ENCODE results near the gene KIF5C.

The KIF5C gene

DNA sequence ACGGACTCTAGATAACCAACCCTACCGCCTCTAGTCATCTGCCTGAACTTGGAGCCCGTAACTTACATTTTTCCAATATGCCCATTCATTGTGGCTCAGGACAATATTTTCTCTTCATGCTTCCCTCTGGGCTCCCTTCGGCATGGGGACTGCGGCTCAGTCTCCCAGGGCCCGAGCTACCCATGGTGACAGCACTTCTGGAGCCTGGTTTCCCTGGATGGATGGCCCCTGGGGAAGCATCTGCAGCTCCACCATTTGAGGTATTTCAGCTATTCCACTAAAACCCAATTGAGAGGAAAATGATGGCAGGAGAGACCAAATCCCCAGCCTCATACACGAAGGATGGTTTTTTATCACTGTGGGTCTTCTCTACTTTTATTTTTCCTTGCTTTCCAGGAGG is 74.3 kb downstream of the KIF5C start:
- Histone ChIP-seq H2AFZ (ENCODE audit: low read length) (no peak overlapping the region), H3K4me3 (ENCODE audit: low read depth, low read length, poor library complexity, severe bottlenecking) (no peak overlapping the region), H4K20me1 (ENCODE audit: insufficient read depth, low read length) (no peaks in the 10 kb centered on the region), H3K27ac (ENCODE audit: low read depth, low read length, poor library complexity, severe bottlenecking) (no peak overlapping the region), H3K79me2 (ENCODE audit: insufficient read depth, low read length) (no peaks in the 10 kb centered on the region), H3K4me2 (ENCODE audit: low read length) (no peak overlapping the region), H3K9ac (ENCODE audit: low read length) (no peak overlapping the region), H3K9me2 (ENCODE audit: low read depth, low read length) (no peaks in the 10 kb centered on the region), H3K36me3 (ENCODE audit: insufficient read depth, low read length) (no peaks in the 10 kb centered on the region), H3K4me1 (ENCODE audit: insufficient read depth, low read length, severe bottlenecking) (no peaks in the 10 kb centered on the region), H3F3A (ENCODE audit: insufficient read depth, low read length) (no peaks in the 10 kb centered on the region; the same call in 1 of the 2 replicates), H3K9me3 (ENCODE audit: low read length) (peaks cover 3% of the 10 kb centered on the region; the same call in 1 of the 2 replicates), H3K27me3 (ENCODE audit: insufficient read depth, low read length) (no peaks in the 10 kb centered on the region)
- TF ChIP-seq, protein P1, sequence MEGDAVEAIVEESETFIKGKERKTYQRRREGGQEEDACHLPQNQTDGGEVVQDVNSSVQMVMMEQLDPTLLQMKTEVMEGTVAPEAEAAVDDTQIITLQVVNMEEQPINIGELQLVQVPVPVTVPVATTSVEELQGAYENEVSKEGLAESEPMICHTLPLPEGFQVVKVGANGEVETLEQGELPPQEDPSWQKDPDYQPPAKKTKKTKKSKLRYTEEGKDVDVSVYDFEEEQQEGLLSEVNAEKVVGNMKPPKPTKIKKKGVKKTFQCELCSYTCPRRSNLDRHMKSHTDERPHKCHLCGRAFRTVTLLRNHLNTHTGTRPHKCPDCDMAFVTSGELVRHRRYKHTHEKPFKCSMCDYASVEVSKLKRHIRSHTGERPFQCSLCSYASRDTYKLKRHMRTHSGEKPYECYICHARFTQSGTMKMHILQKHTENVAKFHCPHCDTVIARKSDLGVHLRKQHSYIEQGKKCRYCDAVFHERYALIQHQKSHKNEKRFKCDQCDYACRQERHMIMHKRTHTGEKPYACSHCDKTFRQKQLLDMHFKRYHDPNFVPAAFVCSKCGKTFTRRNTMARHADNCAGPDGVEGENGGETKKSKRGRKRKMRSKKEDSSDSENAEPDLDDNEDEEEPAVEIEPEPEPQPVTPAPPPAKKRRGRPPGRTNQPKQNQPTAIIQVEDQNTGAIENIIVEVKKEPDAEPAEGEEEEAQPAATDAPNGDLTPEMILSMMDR (IDR thresholded peaks at IDR 0.05; ENCODE audit: low read length), result no peak

DNA sequence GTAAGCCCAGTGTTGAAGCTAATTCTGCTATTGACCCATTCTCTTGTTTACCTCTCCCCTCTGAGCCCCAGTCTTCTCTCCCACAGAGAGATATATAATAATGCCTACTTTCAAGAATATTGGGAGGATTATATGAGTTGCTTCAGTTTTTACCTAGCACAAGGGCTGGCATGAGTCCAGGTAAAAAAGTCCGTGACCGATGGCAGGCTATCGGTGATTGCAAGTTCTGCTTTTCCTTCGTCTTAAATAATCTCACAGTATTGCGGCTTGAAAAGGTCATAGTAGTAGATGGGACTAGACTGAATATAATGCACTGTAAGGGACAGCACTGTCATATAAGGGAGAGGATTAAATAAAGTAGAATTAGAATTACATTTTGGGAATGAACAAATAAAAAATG is 77.6 kb downstream of the KIF5C start:
- no peak overlapping the region for H3K9ac ChIP-seq (ENCODE audit: low read length)
- H3K79me2 ChIP-seq (ENCODE audit: insufficient read depth, low read length), result no peaks in the 10 kb centered on the region
- no peak overlapping the region for H3K4me3 ChIP-seq (ENCODE audit: low read depth, low read length, poor library complexity, severe bottlenecking)
- no peaks in the 10 kb centered on the region for H3K9me3 ChIP-seq (ENCODE audit: low read length)
- H3K9me2 ChIP-seq (ENCODE audit: low read depth, low read length), result no peaks in the 10 kb centered on the region
- H3K27ac ChIP-seq (ENCODE audit: low read depth, low read length, poor library complexity, severe bottlenecking), result no peak overlapping the region
- H3K4me1 ChIP-seq (ENCODE audit: insufficient read depth, low read length, severe bottlenecking), result no peaks in the 10 kb centered on the region
- H3K4me2 ChIP-seq (ENCODE audit: low read length), result no peak overlapping the region
- H2AFZ ChIP-seq (ENCODE audit: low read length), result no peak overlapping the region
- H3K27me3 ChIP-seq (ENCODE audit: insufficient read depth, low read length), result no peaks in the 10 kb centered on the region
- H3K36me3 ChIP-seq (ENCODE audit: insufficient read depth, low read length), result no peaks in the 10 kb centered on the region
- TF ChIP-seq EZH2 (IDR thresholded peaks at IDR 0.05; ENCODE audit: borderline replicate concordance, low read length), result no peak
- TF ChIP-seq, protein P1 (IDR thresholded peaks at IDR 0.05; ENCODE audit: low read length), result no peak
- no peaks in the 10 kb centered on the region; the same call in 1 of the 2 replicates for H3F3A ChIP-seq (ENCODE audit: insufficient read depth, low read length)
- no peaks in the 10 kb centered on the region for H4K20me1 ChIP-seq (ENCODE audit: insufficient read depth, low read length)

DNA sequence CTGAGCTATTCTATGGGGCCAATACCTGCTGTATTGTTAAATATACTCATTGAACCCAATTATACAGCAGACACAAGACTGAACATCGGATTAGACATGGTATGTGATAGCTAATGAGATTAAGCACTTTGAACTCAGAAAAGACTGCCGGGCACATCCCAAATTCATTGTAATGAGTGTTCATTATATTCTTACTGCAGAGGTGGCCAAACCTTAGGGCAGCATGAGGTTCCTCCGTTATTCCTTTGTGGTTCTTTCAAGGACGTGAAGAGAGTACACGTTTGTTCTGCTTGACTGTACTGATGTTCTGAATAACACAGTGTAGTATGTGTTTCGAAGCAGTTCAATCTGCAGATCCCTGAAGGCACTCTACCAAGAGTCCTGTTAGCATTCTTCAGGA is 78.4 kb downstream of the KIF5C start:
- Histone ChIP-seq H3K9me2 (ENCODE audit: low read depth, low read length) (no peaks in the 10 kb centered on the region), H4K20me1 (ENCODE audit: insufficient read depth, low read length) (no peaks in the 10 kb centered on the region), H3F3A (ENCODE audit: insufficient read depth, low read length) (no peaks in the 10 kb centered on the region; the same call in 1 of the 2 replicates), H3K9me3 (ENCODE audit: low read length) (no peaks in the 10 kb centered on the region), H3K4me1 (ENCODE audit: insufficient read depth, low read length, severe bottlenecking) (no peaks in the 10 kb centered on the region), H3K9ac (ENCODE audit: low read length) (no peak overlapping the region), H2AFZ (ENCODE audit: low read length) (no peak overlapping the region), H3K27me3 (ENCODE audit: insufficient read depth, low read length) (no peaks in the 10 kb centered on the region), H3K27ac (ENCODE audit: low read depth, low read length, poor library complexity, severe bottlenecking) (no peak overlapping the region), H3K4me2 (ENCODE audit: low read length) (no peak overlapping the region), H3K4me3 (ENCODE audit: low read depth, low read length, poor library complexity, severe bottlenecking) (no peak overlapping the region), H3K36me3 (ENCODE audit: insufficient read depth, low read length) (no peaks in the 10 kb centered on the region), H3K79me2 (ENCODE audit: insufficient read depth, low read length) (no peaks in the 10 kb centered on the region)
- TF ChIP-seq, protein P1 (IDR thresholded peaks at IDR 0.05; ENCODE audit: low read length), result no peak
- no peak for TF ChIP-seq EZH2 (IDR thresholded peaks at IDR 0.05; ENCODE audit: borderline replicate concordance, low read length)

Measured in OCI-LY1 (cell line).